GM15510 (cell line): ENCODE data around the gene LRP6.

Source experiments
- POLR2A ChIP-seq: IDR thresholded peaks from 3 replicates; pipeline ENCODE4 v1.6.1; 2011; ENCODE audit warnings: borderline replicate concordance; ENCODE audit not compliant: insufficient read length; ENCODE audit errors: extremely low read depth

The LRP6 gene

DNA sequence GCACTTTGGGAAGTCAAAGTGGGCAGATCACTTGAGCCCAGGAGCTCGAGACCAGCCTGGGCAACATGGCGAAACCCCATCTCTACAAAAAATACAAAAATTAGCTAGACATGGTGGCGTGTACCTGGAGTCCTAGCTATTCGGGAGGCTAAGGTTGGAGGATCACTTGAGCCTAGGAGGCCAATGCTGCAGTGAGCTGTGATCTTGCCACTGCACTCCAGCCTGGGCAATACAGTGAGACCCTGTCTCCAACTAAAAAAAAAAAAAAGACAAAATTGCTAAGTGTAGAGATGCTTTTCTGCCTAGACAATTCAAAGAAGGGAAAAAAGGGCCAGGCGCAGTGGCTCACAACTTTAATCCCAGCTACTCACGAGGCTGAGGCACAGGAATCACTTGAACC lies 3.4 kb upstream of the LRP6 start:
- TF ChIP-seq POLR2A: no peak

DNA sequence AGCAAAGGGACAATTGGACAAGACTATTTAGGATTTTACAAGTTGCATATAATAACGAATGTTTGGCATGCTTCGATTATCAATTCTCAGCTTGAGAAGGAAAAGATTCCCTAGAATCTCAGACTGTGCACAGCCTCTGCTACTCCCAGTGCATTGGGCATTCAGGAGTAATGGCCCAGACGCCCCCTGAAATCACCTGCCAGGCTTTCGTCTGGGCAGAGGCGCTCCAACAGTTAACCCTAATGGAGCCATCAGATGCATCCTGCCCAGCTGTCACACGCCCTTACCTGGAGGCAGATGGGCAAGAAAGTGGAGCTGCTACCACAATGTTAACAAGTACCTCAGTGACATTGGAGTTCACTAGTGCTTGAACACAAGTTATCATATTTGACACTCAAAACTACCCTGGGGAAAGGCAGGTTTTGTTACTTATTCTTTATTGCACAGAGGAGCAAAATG lies 927 bp upstream of the LRP6 start:
- TF ChIP-seq POLR2A: no peak

DNA sequence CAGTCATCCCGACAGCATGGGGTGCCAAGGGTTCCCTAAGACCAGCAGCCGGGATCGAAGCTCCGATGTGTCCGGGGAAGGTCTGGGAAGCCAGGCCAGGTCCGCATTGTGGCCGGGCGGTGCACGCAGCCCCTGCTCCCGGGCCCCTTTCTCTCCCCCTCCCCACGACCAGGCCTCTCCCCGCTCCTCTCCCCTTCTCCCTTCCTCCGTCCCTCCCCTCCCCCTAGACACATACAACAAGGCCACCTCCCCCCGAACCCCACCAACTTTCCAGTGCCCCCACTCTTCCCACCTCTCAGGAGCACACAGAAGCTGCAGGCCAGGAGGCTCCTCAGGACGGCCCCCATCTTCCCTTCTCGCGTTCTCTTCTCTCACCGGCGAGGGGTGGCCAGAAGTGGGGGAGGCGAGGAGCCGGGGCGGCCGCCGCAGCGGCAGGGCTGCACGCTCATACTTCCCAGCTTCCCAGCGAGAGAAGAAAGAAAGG lies 413 bp downstream of the LRP6 start:
- no peak for TF ChIP-seq POLR2A

DNA sequence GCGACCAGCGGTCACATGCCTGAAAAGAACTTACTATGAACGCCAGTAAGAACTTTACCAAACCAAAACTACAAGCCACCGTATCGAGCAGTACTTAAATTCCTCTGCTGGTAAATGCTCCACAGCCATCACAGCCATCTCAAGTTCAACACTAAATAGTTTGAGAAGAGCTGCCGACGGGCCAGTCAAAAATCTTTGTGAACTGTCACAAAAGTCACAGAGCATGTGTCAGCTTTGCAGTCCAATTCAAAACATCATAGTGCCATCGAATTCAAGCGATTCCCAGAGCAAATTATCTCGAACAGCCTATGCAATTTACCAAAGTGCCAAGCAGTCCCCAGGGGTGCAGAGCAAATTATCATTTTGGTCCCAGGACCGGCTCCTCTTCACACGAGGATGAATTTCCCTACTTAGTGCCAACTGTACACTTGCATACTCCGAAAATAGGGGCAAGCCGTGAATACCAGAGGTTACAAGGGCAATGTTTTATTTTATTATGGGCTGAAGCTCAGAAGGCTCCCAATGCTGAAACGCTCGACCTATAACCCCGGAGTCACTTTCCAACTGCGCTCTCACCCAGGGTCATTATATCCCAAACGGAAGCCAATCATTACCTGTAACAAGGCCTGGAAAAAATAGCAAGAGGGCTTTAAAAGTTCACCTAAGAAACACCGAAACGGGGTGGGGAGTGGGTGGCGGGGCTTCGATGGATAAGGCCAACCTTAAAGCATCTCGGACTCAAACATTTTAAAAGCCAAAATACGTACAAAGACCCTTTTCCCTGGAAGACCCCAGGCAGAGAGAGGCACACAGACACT lies 1.1 kb downstream of the LRP6 start:
- no peak for TF ChIP-seq POLR2A

DNA sequence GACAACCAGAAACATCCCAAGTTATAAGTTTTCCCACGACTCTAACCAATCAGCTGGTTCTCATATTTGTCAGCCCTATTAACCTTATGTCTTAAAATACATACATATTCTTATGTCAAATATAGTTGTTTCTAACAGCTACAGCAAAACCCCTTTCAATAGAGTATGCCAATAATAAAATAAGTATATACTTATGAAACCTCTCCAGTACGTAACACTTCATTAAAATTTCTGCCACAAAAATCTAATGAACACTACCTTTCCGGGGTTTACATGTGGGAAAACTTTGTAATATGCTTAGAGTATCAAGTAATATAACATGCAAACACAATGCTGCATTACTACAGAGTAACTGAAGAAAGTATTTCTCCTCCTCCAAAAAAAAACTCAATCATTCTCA lies 1.8 kb downstream of the LRP6 start:
- TF ChIP-seq POLR2A: no peak

DNA sequence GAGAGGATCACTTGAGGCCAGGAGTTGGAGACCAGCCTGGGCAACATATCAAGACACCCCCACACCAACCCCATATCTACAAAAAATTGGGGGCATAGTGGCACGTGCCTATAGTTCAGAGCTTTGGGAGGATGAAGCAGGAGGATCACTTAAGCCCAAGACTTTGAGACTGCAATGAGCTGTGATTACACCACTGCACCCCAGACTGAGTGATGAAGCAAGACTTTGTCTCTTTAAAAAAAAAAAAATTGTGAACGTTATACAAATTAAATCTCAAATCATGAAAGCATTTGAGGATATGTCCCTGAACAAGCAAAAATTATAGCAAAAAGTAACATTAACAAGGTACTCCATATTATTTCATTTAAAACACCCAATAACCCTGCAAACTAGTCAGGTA lies 2.9 kb downstream of the LRP6 start:
- TF ChIP-seq POLR2A: no peak

DNA sequence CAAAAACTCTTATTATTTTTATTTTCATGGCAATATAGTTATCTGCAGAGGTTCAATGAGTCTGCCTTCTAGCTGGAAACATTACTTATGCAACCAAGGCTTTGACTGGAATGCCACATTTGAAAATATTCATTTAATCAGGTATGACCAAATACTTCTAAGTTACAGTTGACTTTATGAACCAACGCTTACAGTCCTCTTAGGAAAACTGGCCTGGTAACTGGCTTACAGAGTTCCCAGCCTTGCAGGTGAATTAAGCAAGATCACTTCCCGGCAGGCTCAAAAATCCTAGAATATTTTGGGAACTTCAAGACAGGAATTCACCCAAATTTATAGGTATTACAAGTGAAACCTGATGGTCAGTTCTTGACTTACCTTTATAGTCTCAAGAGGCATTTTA lies 12.3 kb downstream of the LRP6 start:
- no peak for TF ChIP-seq POLR2A

DNA sequence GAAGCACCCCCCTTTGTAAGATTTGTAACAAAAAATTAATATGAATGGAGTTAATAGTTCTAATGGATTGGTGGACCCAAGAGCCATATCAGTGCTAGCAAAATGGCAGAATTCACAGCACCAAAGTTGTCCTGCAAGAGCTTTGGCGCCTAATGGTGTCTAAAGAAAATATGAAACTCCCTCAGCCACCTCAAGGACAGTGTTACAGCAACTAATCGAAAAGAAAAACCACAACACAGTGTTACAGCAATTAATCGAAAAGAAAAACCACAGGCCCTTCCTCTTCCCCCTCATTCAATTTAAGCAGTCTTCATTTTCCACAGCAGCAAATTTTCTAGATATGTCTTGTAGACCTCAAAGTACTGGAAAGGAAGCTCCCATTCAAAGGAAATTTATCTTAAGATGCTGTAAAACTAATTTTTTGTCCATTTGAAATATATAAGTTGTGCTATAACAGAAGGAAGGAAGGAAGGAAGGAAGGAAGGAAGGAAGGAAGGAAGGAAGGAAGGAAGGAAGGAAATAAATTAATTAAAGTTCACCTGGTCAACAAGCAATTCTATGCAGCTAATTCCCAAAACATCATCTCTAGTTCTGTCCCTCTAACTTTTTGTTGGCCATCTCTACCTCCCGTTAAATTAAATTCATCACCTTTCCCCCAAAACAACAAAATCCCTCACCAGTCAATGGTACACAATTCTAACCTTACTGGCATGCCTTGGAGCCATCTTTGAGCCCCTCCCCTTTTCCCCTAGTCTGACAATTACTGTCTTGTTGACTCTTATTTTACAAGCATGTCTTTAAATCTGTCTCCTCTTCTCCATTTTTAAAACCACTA lies 17.4 kb downstream of the LRP6 start:
- no peak for TF ChIP-seq POLR2A

DNA sequence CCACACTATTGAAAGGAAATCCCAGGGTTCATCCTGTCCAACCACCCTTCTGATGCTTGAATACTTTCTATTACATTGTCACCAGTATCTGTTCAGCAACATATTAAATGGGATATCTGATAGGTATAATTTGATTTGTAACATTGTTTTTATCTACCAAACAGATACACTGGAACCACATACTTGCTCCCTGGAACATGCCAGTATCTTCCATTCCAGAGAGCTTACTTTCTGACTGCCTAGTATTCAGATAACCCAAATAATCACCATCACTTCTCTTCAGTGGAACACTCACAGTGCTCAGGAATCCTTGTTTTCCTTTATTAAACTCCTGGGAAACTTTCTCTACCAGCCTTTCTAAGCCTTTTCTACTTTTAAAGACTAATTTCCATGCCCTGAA lies 19.3 kb downstream of the LRP6 start:
- no peak for TF ChIP-seq POLR2A

DNA sequence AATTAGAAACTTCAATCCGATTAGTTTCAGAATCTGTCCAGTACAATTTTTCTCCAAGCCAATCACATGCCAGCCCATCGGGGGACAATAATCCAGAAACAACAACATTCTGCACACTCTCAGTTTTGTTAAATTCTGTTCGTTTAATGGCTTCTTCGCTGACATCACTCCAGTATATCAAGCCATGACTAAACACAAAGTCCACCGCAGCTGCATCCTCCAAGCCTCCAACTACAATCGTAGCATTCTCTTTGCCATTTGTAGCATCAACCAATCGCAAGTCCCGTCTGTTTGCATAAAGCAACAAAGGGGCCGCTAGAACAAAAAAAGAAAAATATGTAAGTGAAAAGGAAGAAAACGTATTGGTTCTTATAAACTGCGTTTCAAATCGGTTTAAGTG lies 22.5 kb downstream of the LRP6 start:
- TF ChIP-seq POLR2A: no peak

DNA sequence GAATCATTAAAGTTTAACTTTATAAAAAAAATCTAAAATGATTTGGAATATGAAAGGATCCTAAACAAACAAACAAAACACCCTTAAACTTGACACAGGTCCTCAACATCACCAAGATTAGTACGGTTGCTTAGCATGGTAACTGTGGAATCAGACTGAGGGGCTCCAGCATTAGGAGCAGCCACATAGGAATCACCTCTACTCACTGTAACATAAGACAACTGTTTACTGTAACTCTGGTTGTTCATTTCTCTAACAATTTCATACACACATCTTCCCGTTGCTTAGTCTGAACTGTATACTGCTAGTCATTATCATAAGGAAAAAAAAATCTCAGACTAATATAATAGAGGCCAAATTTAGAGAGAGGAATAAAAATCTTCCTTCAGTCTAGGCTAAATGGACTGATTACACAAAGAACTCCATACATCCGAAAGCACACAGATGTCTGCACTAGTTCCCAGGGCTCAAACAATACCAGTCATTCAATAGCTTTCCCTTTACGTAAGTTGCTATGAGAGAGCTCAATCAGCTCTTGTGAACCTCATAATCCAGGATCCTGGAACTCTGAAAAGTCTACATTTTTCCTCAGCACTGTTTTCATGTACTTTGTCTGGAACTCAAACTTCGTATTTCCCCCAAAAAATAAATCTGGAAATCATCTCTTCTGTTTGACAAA lies 26.0 kb downstream of the LRP6 start:
- TF ChIP-seq POLR2A: no peak

DNA sequence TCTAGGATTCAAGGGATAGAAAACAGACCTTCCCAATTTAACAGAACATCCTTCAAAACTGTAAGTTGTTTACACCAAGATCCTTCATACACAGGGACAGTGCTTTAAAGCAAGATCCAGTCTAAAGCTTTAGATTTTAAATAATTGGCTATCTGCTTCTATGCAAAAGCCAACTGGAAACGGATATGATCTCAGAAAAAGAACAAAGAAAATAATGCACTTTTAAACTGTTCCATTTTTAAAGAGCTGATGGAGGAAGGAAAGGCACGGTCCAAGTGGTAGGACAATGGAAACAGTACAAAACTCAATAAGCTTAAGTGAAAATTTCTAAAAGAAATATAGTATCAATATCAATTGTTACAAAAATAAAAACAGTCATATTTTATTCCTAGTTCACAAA lies 27.7 kb downstream of the LRP6 start:
- TF ChIP-seq POLR2A: no peak

DNA sequence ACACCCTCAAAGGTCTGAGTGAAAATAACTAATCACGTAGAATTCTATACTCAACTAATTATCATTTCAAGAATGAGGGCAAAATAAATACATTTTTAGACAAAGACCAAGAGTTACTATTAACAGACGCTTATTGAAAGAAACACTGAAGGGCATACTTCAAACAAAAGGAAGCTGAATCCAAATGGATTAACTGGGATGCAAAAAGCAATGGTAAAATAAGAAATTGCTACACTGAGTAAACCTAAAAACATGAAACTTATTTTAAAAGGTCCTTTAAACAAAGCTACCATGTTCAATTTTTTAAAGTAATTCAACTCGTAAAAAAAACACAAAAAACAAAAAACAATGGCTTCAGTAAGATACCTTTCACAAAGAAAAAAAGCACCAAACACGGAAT lies 28.2 kb downstream of the LRP6 start:
- TF ChIP-seq POLR2A: no peak

DNA sequence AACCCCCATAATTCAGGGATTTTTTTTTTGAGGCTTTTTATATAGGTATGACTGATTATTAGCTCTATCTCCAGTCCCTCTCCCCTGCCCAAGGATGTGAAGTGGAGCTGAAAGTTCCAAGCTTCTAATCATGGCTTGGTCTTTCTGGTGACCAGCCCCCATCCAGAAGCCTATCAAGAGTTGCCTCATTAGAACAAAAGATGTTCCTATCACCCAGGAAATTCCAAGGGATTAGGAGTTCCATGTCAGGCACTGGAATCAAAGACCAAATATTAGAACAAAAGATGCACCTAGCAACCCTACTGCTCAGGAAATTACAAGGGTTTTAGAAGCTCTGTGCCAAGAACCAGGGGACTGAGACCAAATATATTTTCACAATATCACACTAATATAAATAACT lies 29.9 kb downstream of the LRP6 start:
- TF ChIP-seq POLR2A: no peak

DNA sequence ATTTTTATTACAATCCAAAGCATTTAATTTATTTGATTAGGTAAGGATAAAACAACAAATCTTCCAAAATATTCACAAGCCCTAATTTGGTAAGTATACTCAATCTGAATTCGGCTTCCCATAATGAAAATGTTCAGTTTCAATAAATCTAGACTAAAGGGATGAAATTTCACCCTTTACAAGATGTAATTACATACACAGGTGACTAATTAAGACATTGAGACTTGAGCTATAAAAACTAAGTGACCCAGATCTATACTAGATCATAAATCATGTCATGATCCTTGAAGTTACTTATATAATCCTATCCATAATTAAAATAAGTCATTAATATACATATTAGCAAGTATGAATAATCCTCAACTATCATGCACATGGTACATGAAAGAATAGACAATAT lies 36.6 kb downstream of the LRP6 start:
- TF ChIP-seq POLR2A: no peak
